Fibroblast of lung (primary cell): ENCODE data around the gene ZNF334. TPM values are rescaled to one million over a fixed set of nuclear protein-coding genes. Genes with fewer than 3 reads are reported as not detected.
A peak's percentile ranks its signal among the peaks of the same experiment; 100 is the strongest.

Source experiments
- DNase-seq, 2 donors: peaks; one replicate each; pipeline versions ENCODE4 v3.0.0 to v3.0.0-alpha.2; 2010; ENCODE audit warnings: low read depth in 2 of 2
- H2AFZ ChIP-seq: 2 replicates; pipeline ENCODE4 v1.5.1; 2012; ENCODE audit warnings: low read length, control low read depth, inconsistent platforms
- H3K27ac ChIP-seq: 2 replicates; pipeline ENCODE4 v1.5.1; 2011; ENCODE audit warnings: low read length, control low read depth; ENCODE audit not compliant: insufficient read depth
- H3K27me3 ChIP-seq: 2 replicates; pipeline ENCODE4 v1.5.1; 2011; ENCODE audit warnings: mild to moderate bottlenecking, low read length; ENCODE audit not compliant: control insufficient read depth, insufficient read depth
- H3K36me3 ChIP-seq: 2 replicates; pipeline ENCODE4 v1.5.1; 2011; ENCODE audit warnings: low read length; ENCODE audit not compliant: control insufficient read depth, insufficient read depth
- H3K4me1 ChIP-seq: 2 replicates; pipeline ENCODE4 v1.5.1; 2011; ENCODE audit warnings: low read length; ENCODE audit not compliant: control insufficient read depth, insufficient read depth; ENCODE audit errors: extremely low read depth
- H3K4me2 ChIP-seq: 2 replicates; pipeline ENCODE4 v1.5.1; 2011; ENCODE audit warnings: low read length, control low read depth; ENCODE audit not compliant: insufficient read depth; ENCODE audit errors: extremely low read depth
- H3K4me3 ChIP-seq, 4 experiments: fragments of 200-600 bp in 1 of 4; sonication (generic) in 1 of 4; replicated peaks in 1 of 4; 2 replicates each; pipeline ENCODE4 v1.5.1; 2011 to 2016; ENCODE audit warnings: low read length in 4 of 4, low read depth in 3 of 4, mild to moderate bottlenecking in 3 of 4, control low read depth in 2 of 4, inconsistent platforms in 1 of 4, mixed read lengths in 1 of 4; ENCODE audit not compliant: insufficient read depth in 1 of 4; ENCODE audit errors: control extremely low read depth in 1 of 4
- H3K79me2 ChIP-seq: 2 replicates; pipeline ENCODE4 v1.5.1; 2012; ENCODE audit warnings: mild to moderate bottlenecking, low read length, inconsistent platforms; ENCODE audit not compliant: control insufficient read depth, insufficient read depth
- H3K9ac ChIP-seq: 2 replicates; pipeline ENCODE4 v1.5.1; 2011; ENCODE audit warnings: mild to moderate bottlenecking, low read length, control low read depth; ENCODE audit not compliant: insufficient read depth
- H3K9me3 ChIP-seq: 2 replicates; pipeline ENCODE4 v1.5.1; 2012; ENCODE audit warnings: low read depth, low read length; ENCODE audit not compliant: control insufficient read depth, insufficient read depth
- H4K20me1 ChIP-seq: 2 replicates; pipeline ENCODE4 v1.5.1; 2011; ENCODE audit warnings: low read length; ENCODE audit not compliant: control insufficient read depth, insufficient read depth; ENCODE audit errors: extremely low read depth
- EZH2 ChIP-seq: IDR thresholded peaks from 2 replicates; pipeline ENCODE4 v1.5.1; 2012; ENCODE audit warnings: low read length, control low read depth, mild to moderate bottlenecking; ENCODE audit errors: missing control alignments
- polyA plus RNA-seq, 2 donors: library from polyadenylated mRNA; depleted of rRNA in 1 of 2; stranded (reverse) in 1 of 2; unstranded in 1 of 2; fragments of >200 nt; gene quantifications; 2 replicates each; pipeline ENCODE4 v1.2.1, GENCODE V29; 2011 to 2012; ENCODE audit warnings: missing spikeins in 1 of 2
- total RNA-seq: library from RNA; depleted of rRNA; stranded (reverse); fragments of >200 nt; gene quantifications from 2 replicates; pipeline ENCODE4 v1.2.1, GENCODE V29; 2014
- TF ChIP-seq, protein P1 (sequence below), 2 donors: IDR thresholded peaks in 1 of 2; conservative IDR thresholded peaks in 1 of 2; 1 replicate in 1 of 2; 2 replicates in 1 of 2; pipeline ENCODE4 v1.5.1; 2011 to 2012; ENCODE audit warnings: low read length in 2 of 2, control low read depth in 1 of 2, inconsistent platforms in 1 of 2, low read depth in 1 of 2, mild to moderate bottlenecking in 1 of 2

The ZNF334 gene
- total and polyA plus RNA-seq, 2 donors (not counting 1 experiment from before 2014, with no cell fraction given) = 0.99 to 7.9 TPM

DNA sequence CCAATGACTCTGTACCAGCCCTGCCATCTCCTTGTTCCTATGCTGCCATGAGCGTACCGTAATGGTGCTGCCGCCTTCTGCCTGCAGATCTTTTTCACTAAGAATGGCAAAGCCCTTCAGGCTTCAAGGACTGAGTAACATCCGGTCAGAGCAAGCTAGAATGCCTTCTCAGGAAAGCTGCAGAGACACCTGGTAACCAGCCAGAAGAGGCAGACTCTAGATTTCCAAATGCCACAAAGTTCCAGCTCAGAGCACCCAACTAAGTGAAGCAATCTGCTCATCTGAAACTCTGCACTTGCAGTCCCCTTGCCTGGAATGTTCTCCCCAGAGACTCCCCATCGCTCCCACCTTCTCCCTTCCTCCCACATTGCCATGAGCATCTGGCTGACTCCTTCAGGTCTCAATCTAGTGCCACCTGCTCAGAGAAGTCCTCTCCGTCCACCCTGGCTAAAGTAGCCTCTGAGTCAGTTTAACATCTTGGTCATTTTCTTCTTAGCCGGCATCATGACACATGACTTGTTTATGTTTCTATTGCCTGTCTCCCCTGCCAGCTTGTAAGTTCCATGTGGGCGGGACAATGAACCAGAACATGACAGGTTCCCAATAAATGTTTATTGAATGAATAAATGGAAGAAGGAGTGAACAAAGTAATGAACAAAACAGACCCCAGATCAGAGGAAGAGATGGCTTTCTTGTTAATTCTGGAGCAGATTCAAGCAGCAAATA lies 44.0 kb upstream of the ZNF334 start:
- Histone ChIP-seq H3K79me2 (no peaks in the 10 kb centered on the region), H2AFZ (no peak overlapping the region), H3K36me3 (no peaks in the 10 kb centered on the region), H3K4me3 (no peak overlapping the region), H3K9ac (no peak overlapping the region), H3K9me3 (no peaks in the 10 kb centered on the region), H3K4me2 (no peak overlapping the region), H3K27ac (no peak overlapping the region), H3K27me3 (no peaks in the 10 kb centered on the region), H4K20me1 (no peaks in the 10 kb centered on the region), H3K4me1 (no peaks in the 10 kb centered on the region)
- TF ChIP-seq, protein P1, sequence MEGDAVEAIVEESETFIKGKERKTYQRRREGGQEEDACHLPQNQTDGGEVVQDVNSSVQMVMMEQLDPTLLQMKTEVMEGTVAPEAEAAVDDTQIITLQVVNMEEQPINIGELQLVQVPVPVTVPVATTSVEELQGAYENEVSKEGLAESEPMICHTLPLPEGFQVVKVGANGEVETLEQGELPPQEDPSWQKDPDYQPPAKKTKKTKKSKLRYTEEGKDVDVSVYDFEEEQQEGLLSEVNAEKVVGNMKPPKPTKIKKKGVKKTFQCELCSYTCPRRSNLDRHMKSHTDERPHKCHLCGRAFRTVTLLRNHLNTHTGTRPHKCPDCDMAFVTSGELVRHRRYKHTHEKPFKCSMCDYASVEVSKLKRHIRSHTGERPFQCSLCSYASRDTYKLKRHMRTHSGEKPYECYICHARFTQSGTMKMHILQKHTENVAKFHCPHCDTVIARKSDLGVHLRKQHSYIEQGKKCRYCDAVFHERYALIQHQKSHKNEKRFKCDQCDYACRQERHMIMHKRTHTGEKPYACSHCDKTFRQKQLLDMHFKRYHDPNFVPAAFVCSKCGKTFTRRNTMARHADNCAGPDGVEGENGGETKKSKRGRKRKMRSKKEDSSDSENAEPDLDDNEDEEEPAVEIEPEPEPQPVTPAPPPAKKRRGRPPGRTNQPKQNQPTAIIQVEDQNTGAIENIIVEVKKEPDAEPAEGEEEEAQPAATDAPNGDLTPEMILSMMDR (conservative IDR thresholded peaks at IDR 0.05 in 1 of 2, IDR thresholded peaks at IDR 0.05 in 1 of 2; ENCODE audit: low read depth in 1 of 2, low read length in 2 of 2) = no peak
- peak in 1 of 2 donors; percentile 21 for DNase-seq

- Histone ChIP-seq H3K27me3 (no peaks in the 10 kb centered on the region), H2AFZ (no peak overlapping the region), H3K36me3 (no peaks in the 10 kb centered on the region), H3K9me3 (no peaks in the 10 kb centered on the region), H4K20me1 (no peaks in the 10 kb centered on the region), H3K27ac (no peak overlapping the region), H3K9ac (no peak overlapping the region), H3K4me2 (no peak overlapping the region), H3K4me3 (no peak overlapping the region), H3K4me1 (no peaks in the 10 kb centered on the region), H3K79me2 (no peaks in the 10 kb centered on the region)
- TF ChIP-seq EZH2 = no peak
- TF ChIP-seq, protein P1 (conservative IDR thresholded peaks at IDR 0.05 in 1 of 2, IDR thresholded peaks at IDR 0.05 in 1 of 2; ENCODE audit: low read depth in 1 of 2, low read length in 2 of 2) = no peak
- DNase-seq = no peak
Measured at GRCh38 chr20:46555370-46555956, 42.1 kb upstream of the ZNF334 start.

DNA sequence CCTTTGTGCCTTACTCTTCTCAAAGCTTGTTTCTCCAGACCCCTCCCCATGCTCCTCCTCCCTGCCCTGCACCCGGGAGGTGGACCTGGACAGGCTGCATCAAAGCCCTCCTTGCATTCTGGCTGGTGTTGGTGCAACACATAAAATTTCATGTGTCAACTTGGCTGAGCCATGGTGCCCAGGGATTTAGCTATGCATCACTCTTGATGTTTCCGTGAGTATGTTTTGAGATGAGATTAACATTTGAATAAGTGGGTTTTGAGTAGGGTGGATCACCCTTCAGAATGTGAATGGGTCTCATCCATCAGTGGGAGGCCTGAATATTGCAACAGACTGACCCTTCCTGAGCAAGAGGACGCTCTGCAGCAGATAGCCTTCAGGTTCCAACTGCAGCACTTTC lies 41.5 kb upstream of the ZNF334 start:
- H4K20me1 ChIP-seq = no peaks in the 10 kb centered on the region
- H3K79me2 ChIP-seq = no peaks in the 10 kb centered on the region
- no peaks in the 10 kb centered on the region for H3K27me3 ChIP-seq
- H3K4me1 ChIP-seq = no peaks in the 10 kb centered on the region
- no peak overlapping the region for H3K4me2 ChIP-seq
- no peak for DNase-seq
- H3K9me3 ChIP-seq = no peaks in the 10 kb centered on the region
- no peaks in the 10 kb centered on the region for H3K36me3 ChIP-seq
- no peak overlapping the region for H3K4me3 ChIP-seq
- H2AFZ ChIP-seq = no peak overlapping the region
- H3K9ac ChIP-seq = no peak overlapping the region
- H3K27ac ChIP-seq = no peak overlapping the region
- TF ChIP-seq, protein P1 (conservative IDR thresholded peaks at IDR 0.05 in 1 of 2, IDR thresholded peaks at IDR 0.05 in 1 of 2; ENCODE audit: low read depth in 1 of 2, low read length in 2 of 2) = no peak
- TF ChIP-seq EZH2 = no peak
